ENCODE results near the gene ISL2.

DNA sequence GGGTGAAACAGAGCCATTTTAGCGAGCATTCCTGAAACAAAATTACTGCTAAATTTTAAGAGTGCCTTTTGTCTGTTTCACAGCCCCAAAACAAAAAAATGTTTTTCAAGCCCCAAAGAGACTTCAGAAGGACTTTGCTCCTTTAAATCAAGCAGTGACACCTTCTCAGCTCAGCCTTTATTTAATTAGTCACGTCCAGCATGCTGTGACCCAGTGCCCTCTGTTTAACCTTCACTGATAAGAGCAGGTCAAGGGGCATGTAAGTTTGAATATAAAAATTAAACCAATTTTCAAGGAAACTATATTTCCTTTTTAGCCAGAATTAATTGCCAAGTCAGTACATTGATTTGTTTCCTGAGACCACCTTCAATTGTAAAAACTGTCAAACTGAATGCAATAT, 40.6 kb downstream of the ISL2 start:
- TF ChIP-seq, protein P1, sequence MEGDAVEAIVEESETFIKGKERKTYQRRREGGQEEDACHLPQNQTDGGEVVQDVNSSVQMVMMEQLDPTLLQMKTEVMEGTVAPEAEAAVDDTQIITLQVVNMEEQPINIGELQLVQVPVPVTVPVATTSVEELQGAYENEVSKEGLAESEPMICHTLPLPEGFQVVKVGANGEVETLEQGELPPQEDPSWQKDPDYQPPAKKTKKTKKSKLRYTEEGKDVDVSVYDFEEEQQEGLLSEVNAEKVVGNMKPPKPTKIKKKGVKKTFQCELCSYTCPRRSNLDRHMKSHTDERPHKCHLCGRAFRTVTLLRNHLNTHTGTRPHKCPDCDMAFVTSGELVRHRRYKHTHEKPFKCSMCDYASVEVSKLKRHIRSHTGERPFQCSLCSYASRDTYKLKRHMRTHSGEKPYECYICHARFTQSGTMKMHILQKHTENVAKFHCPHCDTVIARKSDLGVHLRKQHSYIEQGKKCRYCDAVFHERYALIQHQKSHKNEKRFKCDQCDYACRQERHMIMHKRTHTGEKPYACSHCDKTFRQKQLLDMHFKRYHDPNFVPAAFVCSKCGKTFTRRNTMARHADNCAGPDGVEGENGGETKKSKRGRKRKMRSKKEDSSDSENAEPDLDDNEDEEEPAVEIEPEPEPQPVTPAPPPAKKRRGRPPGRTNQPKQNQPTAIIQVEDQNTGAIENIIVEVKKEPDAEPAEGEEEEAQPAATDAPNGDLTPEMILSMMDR (conservative IDR thresholded peaks at IDR 0.05; ENCODE audit: low read length): no peak
- no peak for TF ChIP-seq EZH2phosphoT487 (IDR thresholded peaks at IDR 0.05; ENCODE audit: borderline replicate concordance)
